HEK293 (cell line): ENCODE results near the gene DIS3L.

Source experiments
- CTCF ChIA-PET: fragments of 350-600 bp; formaldehyde crosslinking; extraction: SDS; loops from one replicate; lab custom pipeline; 2021; ENCODE audit warnings: antibody characterized with exemption; lab: Yijun Ruan, JAX
- POLR2A ChIA-PET: fragments of 300-600 bp; formaldehyde crosslinking; extraction: SDS; loops from one replicate; lab custom pipeline; 2020; ENCODE audit warnings: antibody characterized with exemption, inconsistent platforms; lab: Yijun Ruan, JAX
- H3K27ac ChIP-seq: fragments of 200-500 bp; sonication (Bioruptor generic); 2 replicates; pipeline ENCODE4 v1.5.1; 2014; ENCODE audit warnings: low read depth, low read length, control low read depth, inconsistent platforms; ENCODE audit errors: extremely low read depth
- H3K36me3 ChIP-seq, 2 experiments: fragments of 200-500 bp in 1 of 2; sonication (Bioruptor generic) in 1 of 2; 1 replicate in 1 of 2; 2 replicates in 1 of 2; pipeline ENCODE4 v1.5.1; 2014 to 2017; ENCODE audit warnings: inconsistent platforms in 2 of 2, low read length in 2 of 2; ENCODE audit not compliant: control insufficient read depth in 2 of 2, insufficient read depth in 1 of 2
- H3K4me1 ChIP-seq: fragments of 200-500 bp; sonication (Bioruptor generic); 2 replicates; pipeline ENCODE4 v1.5.1; 2014; ENCODE audit warnings: mild to moderate bottlenecking, low read length, inconsistent platforms; ENCODE audit not compliant: control insufficient read depth, insufficient read depth
- H3K4me3 ChIP-seq: 2 replicates; pipeline ENCODE4 v1.5.1; 2011; ENCODE audit warnings: low read depth, mild to moderate bottlenecking, control low read depth, low read length, moderate library complexity
- H3K9me3 ChIP-seq: fragments of 200-500 bp; sonication (Bioruptor generic); 2 replicates; pipeline ENCODE4 v1.5.1; 2014; ENCODE audit warnings: low read depth, low read length, inconsistent platforms; ENCODE audit not compliant: control insufficient read depth, insufficient read depth
- BCL6B ChIP-seq: fragments of 450-650 bp; formaldehyde crosslinking; IDR thresholded peaks from 2 replicates; pipeline ENCODE4 v1.5.1; 2017; ENCODE audit warnings: missing biosample characterization, missing genetic modification characterization
- IKZF3 ChIP-seq: fragments of 450-650 bp; IDR thresholded peaks from 2 replicates; pipeline ENCODE4 v1.5.0; 2018; ENCODE audit warnings: missing biosample characterization, mild to moderate bottlenecking, missing genetic modification characterization, moderate library complexity
- KLF1 ChIP-seq: fragments of 450-650 bp; formaldehyde crosslinking; IDR thresholded peaks from 2 replicates; pipeline ENCODE4 v1.5.1; 2016; ENCODE audit warnings: missing biosample characterization, missing genetic modification characterization
- PRDM2 ChIP-seq: fragments of 450-650 bp; formaldehyde crosslinking; IDR thresholded peaks from 2 replicates; pipeline ENCODE4 v1.5.1; 2016; ENCODE audit warnings: missing biosample characterization, missing genetic modification characterization, borderline replicate concordance
- SP3 ChIP-seq: fragments of 450-650 bp; formaldehyde crosslinking; IDR thresholded peaks from 2 replicates; pipeline ENCODE4 v1.5.1; 2016; ENCODE audit warnings: missing biosample characterization, missing genetic modification characterization
- ZBTB1 ChIP-seq: fragments of 450-650 bp; formaldehyde crosslinking; IDR thresholded peaks from 2 replicates; pipeline ENCODE4 v1.5.1; 2016; ENCODE audit warnings: missing biosample characterization, missing genetic modification characterization
- ZBTB48 ChIP-seq: fragments of 450-650 bp; formaldehyde crosslinking; IDR thresholded peaks from 2 replicates; pipeline ENCODE4 v1.5.1; 2016; ENCODE audit warnings: missing biosample characterization, missing genetic modification characterization
- ZFHX2 ChIP-seq: fragments of 450-650 bp; formaldehyde crosslinking; conservative IDR thresholded peaks from 2 replicates; pipeline ENCODE4 v1.5.1; 2016; ENCODE audit warnings: missing biosample characterization, missing genetic modification characterization
- ZNF155 ChIP-seq: fragments of 450-650 bp; formaldehyde crosslinking; IDR thresholded peaks from 2 replicates; pipeline ENCODE4 v1.5.1; 2016; ENCODE audit warnings: missing biosample characterization, missing genetic modification characterization
- ZNF335 ChIP-seq: fragments of 450-650 bp; formaldehyde crosslinking; conservative IDR thresholded peaks from 2 replicates; pipeline ENCODE4 v1.5.1; 2016; ENCODE audit warnings: missing biosample characterization, missing genetic modification characterization
- ZNF341 ChIP-seq: fragments of 450-650 bp; formaldehyde crosslinking; IDR thresholded peaks from 2 replicates; pipeline ENCODE4; 2016; ENCODE audit warnings: low read depth, missing biosample characterization, missing genetic modification characterization
- ZNF366 ChIP-seq: fragments of 450-650 bp; formaldehyde crosslinking; conservative IDR thresholded peaks from 2 replicates; pipeline ENCODE4 v1.5.1; 2016; ENCODE audit warnings: missing biosample characterization, missing genetic modification characterization
- ZNF660 ChIP-seq: fragments of 450-650 bp; IDR thresholded peaks from 2 replicates; pipeline ENCODE4 v1.5.1; 2018; ENCODE audit warnings: missing biosample characterization, mild to moderate bottlenecking, missing genetic modification characterization
- TF ChIP-seq, protein P1 (sequence below): fragments of 450-650 bp; formaldehyde crosslinking; IDR thresholded peaks from 2 replicates; pipeline ENCODE4 v1.5.1; 2017; ENCODE audit warnings: missing biosample characterization, missing genetic modification characterization
- TF ChIP-seq, protein P2 (sequence below): fragments of 450-650 bp; formaldehyde crosslinking; IDR thresholded peaks from 2 replicates; pipeline ENCODE4 v1.5.1; 2016; ENCODE audit warnings: missing biosample characterization, missing genetic modification characterization

DIS3L gene

GRCh38 chr15:66253418-66254088, 39.8 kb upstream of the DIS3L start, which contains the start of gene MEGF11 (continued):
- TF ChIP-seq PRDM2 (tag by site-specific recombination) = no peak
- TF ChIP-seq ZFHX2 (tag by site-specific recombination) = no peak
- TF ChIP-seq KLF1 (tag by site-specific recombination) = peak; percentile 18; the same call in 1 of the 2 replicates
- TF ChIP-seq IKZF3 (tag by site-specific recombination) = peak; percentile 90
- TF ChIP-seq ZNF155 (tag by site-specific recombination) = no peak
- TF ChIP-seq BCL6B (tag by site-specific recombination) = no peak
- TF ChIP-seq, protein P1, sequence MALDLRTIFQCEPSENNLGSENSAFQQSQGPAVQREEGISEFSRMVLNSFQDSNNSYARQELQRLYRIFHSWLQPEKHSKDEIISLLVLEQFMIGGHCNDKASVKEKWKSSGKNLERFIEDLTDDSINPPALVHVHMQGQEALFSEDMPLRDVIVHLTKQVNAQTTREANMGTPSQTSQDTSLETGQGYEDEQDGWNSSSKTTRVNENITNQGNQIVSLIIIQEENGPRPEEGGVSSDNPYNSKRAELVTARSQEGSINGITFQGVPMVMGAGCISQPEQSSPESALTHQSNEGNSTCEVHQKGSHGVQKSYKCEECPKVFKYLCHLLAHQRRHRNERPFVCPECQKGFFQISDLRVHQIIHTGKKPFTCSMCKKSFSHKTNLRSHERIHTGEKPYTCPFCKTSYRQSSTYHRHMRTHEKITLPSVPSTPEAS (tag by site-specific recombination) = peak; percentile 24; the same call in 1 of the 2 replicates
- no peak for TF ChIP-seq ZBTB48 (tag by site-specific recombination)
- 0 out of 2 replicates have a peak, but pooled peaks have one; percentile 47 for TF ChIP-seq ZNF335 (tag by site-specific recombination)
- peak; percentile 60 for TF ChIP-seq ZNF660

- Histone ChIP-seq H3K4me1 (peaks cover 9% of the 10 kb centered on the region), H3K4me3 (peak overlapping the region; percentile 38), H3K27ac (0 out of 2 replicates have a peak overlapping the region, but pooled peaks have one; percentile 13), H3K36me3 (no peaks in the 10 kb centered on the region), H3K9me3 (no peaks in the 10 kb centered on the region)
- ChIA-PET POLR2A (interaction anchor here (0.6 kb wide), 1 partner anchor 24 kb away, joined by 3 read pairs; no protein-coding TSS in a partner anchor), CTCF (interaction anchor here (0.8 kb wide), 1 partner anchor 32 kb away, joined by 3 read pairs; no protein-coding TSS in a partner anchor)
- TF ChIP-seq ZNF335 (tag by site-specific recombination) (no peak), ZNF341 (tag by site-specific recombination) (0 out of 2 replicates have a peak, but pooled peaks have one; percentile 9), ZNF366 (tag by site-specific recombination) (peak; percentile 75; the same call in 1 of the 2 replicates), SP3 (peak; percentile 5; the same call in 1 of the 2 replicates), ZBTB1 (no peak)
- TF ChIP-seq, protein P2, sequence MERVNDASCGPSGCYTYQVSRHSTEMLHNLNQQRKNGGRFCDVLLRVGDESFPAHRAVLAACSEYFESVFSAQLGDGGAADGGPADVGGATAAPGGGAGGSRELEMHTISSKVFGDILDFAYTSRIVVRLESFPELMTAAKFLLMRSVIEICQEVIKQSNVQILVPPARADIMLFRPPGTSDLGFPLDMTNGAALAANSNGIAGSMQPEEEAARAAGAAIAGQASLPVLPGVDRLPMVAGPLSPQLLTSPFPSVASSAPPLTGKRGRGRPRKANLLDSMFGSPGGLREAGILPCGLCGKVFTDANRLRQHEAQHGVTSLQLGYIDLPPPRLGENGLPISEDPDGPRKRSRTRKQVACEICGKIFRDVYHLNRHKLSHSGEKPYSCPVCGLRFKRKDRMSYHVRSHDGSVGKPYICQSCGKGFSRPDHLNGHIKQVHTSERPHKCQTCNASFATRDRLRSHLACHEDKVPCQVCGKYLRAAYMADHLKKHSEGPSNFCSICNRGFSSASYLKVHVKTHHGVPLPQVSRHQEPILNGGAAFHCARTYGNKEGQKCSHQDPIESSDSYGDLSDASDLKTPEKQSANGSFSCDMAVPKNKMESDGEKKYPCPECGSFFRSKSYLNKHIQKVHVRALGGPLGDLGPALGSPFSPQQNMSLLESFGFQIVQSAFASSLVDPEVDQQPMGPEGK (tag by site-specific recombination) = 0 out of 2 replicates have a peak, but pooled peaks have one; percentile 7
Measured at GRCh38 chr15:66254089-66254950, 39.0 kb upstream of the DIS3L start.
